ENCODE data around the gene ZMIZ1. TPM values are rescaled to one million over a fixed set of nuclear protein-coding genes. Genes with fewer than 3 reads are reported as not detected.
"Not testable (repeated sequence)": the region's sequence is repeated elsewhere in the genome, so short reads cannot be mapped to it uniquely, and the experiment has no call there.

The ZMIZ1 gene
- total and polyA plus RNA-seq, 2 donors, result 30.2 to 54.6 TPM

DNA sequence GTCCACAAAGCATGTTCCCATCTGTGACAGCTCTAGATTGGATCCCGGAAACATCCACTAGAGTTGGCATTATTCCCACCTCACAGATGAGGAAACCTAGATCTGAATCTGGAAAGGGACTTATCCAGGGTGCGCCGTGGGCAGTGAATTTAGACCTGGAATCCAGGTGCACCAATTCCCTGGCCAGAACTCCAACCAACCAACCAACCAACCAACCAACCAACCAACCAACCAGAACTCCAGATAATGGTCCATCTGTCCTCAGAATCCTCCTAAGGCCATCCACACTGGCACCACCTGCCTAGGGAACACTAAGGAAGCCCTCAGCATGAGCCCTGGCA is 42.0 kb upstream of the ZMIZ1 start:
- H3K27ac ChIP-seq (ENCODE audit: low read depth), result no peak overlapping the region
- WGBS, result 95% methylated on average over 3 of the region's 3 CpGs
- no peak for DNase-seq (ENCODE audit: extremely low spot score)
- no peak overlapping the region for H3K4me3 ChIP-seq (ENCODE audit: low read depth, low read length)
- H3K36me3 ChIP-seq (ENCODE audit: insufficient read depth), result no peaks in the 10 kb centered on the region
- H3K4me1 ChIP-seq (ENCODE audit: insufficient read depth), result no peaks in the 10 kb centered on the region

DNA sequence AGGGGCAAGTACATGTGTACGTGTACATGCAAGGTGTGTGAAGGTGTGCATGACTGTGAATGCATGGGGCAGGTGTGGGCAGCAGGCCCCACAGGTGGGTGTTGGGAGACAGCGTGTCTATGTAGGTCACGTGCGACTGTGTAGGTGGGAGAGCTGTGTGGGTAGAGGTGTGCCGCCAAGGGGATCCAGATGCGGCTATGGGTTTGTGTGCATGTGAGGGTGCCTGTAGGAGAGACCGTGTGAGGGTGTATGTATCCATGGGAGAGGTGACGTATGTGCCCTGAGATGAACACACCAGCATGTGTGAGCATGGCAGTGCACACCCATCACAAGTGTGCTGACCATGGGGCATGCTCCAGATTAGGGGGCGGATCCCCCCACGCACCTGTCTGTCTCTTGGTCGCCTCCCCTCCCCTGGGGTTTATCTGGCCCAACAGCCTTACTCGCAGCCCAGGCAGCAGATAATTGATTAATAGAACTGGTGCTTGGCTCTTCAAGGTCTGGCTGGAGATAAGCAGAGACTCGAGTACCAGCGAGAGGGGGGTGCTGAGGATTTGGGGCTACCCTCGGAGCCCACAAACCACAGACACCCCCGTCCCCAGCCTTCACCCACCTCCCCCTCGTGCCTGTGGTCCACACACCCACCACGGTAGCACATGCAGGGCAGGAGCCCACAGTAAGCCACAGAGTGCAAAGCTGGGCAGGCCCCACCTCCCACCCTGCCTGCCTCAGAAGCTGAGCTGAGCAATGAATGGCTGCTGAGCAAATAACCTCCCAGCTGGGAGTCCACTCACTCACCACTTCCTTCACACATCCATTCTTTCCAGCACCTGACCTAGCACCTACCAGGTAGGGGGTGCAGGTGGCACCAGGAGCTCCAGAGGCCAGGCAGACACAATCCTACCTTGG is 41.4 kb upstream of the ZMIZ1 start:
- Histone ChIP-seq H3K4me3 (ENCODE audit: low read depth, low read length) (no peak overlapping the region), H3K27ac (ENCODE audit: low read depth) (no peak overlapping the region), H3K36me3 (ENCODE audit: insufficient read depth) (no peaks in the 10 kb centered on the region), H3K4me1 (ENCODE audit: insufficient read depth) (no peaks in the 10 kb centered on the region)
- no peak for DNase-seq (ENCODE audit: extremely low spot score)
- 80% methylated on average over 18 of the region's 18 CpGs for WGBS

DNA sequence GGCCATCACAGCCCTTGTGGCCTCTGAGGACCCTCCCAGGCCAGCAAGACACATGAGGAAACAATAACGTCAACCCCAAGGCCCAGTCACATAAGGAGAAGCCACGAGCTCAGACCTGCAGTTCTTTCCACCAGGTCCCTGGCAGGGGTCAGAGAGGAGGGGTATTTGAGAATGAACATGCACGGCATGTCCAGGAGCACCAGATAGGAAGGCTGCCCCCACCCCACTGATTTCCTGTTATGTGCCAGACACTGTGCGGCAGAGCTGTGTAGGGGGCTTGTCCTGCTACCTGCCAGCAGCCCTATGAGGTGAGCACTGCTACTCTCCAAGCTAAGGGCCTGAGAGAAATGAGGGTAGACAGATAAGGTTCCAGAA is 40.7 kb upstream of the ZMIZ1 start:
- WGBS, result 89% methylated on average over 4 of the region's 4 CpGs
- Histone ChIP-seq H3K4me1 (ENCODE audit: insufficient read depth) (no peaks in the 10 kb centered on the region), H3K4me3 (ENCODE audit: low read depth, low read length) (no peak overlapping the region), H3K27ac (ENCODE audit: low read depth) (no peak overlapping the region), H3K36me3 (ENCODE audit: insufficient read depth) (no peaks in the 10 kb centered on the region)
- DNase-seq (ENCODE audit: extremely low spot score), result no peak

DNA sequence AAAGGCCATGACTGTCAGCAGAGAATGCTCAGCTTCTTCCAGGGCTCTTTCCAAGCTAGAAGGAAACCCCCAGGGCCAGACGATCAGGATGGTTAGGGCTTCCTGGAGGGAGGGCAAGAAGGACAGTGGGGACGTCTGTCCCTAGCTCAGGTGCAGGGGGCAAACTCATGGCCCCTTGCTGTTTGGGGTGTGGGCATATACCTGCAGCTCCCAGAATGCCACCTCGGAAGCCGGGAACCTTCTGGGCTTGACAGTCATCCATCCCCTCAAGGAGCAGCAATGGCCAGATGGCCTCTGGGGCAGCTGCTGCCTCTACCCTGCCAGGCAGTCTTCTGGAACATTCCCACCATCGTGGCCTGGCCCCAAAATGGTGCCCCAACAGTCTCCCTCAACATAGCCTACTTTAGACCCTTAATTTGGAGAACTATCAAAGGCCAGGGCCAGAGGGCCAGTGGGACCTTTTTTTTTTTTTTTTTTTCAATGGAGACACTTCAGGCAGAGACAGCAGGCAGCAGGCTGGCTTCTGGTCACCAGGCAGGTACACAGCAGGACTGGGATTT is 40.2 kb upstream of the ZMIZ1 start:
- Histone ChIP-seq H3K36me3 (ENCODE audit: insufficient read depth) (no peaks in the 10 kb centered on the region), H3K4me1 (ENCODE audit: insufficient read depth) (no peaks in the 10 kb centered on the region), H3K4me3 (ENCODE audit: low read depth, low read length) (no peak overlapping the region), H3K27ac (ENCODE audit: low read depth) (no peak overlapping the region)
- DNase-seq (ENCODE audit: extremely low spot score), result no peak
- WGBS, result 92% methylated on average over 5 of the region's 5 CpGs

DNA sequence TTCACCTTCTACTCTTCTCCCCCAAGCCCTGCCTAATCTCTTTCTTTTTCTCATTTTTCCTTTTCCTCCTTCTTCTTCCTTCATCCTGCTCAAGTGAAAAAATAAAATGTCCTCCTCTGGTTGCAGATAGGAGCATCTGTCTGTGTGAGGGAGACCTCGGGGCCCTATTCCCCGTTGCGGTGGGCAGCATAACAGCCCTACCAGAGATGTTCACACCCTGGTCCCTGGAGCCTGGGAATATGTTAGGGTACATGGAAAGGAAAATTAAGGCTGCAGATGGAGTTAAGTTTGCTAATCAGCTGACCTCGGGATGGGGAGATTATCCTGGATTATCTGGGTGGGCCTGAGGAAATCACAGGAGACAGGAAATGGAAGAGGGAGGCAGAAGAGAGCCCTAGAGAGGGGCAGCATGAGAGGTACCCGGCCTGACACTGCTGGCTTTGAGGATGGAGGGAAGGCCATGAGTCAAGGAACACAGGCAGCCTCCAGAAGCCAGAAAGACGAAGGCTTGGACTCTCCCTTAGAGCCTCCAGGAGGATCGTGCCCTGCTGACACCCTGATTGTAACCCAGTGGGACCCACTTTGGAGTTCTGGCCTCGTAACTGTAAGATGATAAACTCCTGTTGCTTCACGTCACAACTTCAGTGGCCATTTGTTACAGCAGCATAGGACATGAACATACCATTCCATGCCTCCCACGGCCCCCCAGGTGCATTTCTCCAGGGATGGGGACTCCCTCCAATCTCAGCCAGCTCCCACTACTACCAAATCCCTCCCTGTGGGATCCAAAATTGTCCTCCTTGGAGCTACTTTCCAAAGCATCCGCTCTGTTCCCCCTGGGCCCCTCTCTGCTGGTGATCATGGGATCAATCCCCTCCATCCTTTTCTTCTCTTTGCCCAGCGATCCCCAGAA is 39.0 kb upstream of the ZMIZ1 start:
- H3K36me3 ChIP-seq (ENCODE audit: insufficient read depth), result no peaks in the 10 kb centered on the region

DNA sequence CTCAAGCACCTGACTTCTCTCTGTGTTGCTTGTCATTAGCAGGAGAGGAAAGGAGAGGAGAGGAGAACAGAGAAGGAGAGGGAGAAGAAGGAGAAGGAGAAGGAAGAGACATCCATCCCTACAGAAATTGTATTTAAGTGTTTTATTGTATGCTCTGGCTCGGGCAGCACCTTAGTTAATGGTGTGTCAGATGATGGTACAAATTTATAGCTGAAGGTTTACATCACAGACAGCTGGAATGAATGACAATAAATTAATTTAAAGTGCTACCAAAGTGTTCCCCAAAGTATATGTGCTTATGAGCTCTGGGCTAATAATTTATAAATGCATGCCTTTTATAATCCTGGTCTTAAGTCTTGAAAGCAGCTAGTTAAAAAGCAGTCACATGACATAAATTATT is 38.1 kb upstream of the ZMIZ1 start:
- Histone ChIP-seq H3K4me3 (ENCODE audit: low read depth, low read length) (no peak overlapping the region), H3K27ac (ENCODE audit: low read depth) (no peak overlapping the region), H3K36me3 (ENCODE audit: insufficient read depth) (no peaks in the 10 kb centered on the region), H3K4me1 (ENCODE audit: insufficient read depth) (no peaks in the 10 kb centered on the region)
- 74% methylated on average over 1 of the region's 1 CpG for WGBS
- no peak for DNase-seq (ENCODE audit: extremely low spot score)

More for the DNA sequence above, 39.0 kb upstream of the ZMIZ1 start:
- Histone ChIP-seq H3K4me1 (ENCODE audit: insufficient read depth) (no peaks in the 10 kb centered on the region), H3K27ac (ENCODE audit: low read depth) (no peak overlapping the region), H3K4me3 (ENCODE audit: low read depth, low read length) (no peak overlapping the region)
- no peak for DNase-seq (ENCODE audit: extremely low spot score)
- WGBS, result 85% methylated on average over 12 of the region's 12 CpGs

DNA sequence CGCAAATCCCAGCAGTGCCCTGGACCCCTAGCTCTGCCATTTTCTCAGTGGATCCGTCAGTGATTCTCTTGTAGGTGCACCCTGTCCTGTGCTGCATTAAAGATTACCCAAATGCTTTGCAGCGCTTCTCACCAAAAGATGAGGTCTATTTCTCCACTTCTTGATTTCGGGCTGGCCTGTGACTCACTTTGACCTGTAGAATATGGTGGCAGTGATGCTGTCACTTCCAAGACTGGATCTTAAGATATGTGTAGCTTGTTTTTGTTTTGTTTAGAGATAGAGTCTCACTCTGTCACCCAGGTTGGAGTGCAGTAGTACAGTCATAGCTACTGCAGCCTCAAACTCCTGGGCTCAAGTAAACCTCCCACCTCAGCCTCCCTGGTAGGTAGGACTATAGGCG is 37.0 kb upstream of the ZMIZ1 start:
- no peaks in the 10 kb centered on the region for H3K4me1 ChIP-seq (ENCODE audit: insufficient read depth)
- DNase-seq (ENCODE audit: extremely low spot score), result no peak
- 98% methylated on average over 5 of the region's 5 CpGs for WGBS
- no peaks in the 10 kb centered on the region for H3K36me3 ChIP-seq (ENCODE audit: insufficient read depth)
- no peak overlapping the region for H3K27ac ChIP-seq (ENCODE audit: low read depth)
- no peak overlapping the region for H3K4me3 ChIP-seq (ENCODE audit: low read depth, low read length)

DNA sequence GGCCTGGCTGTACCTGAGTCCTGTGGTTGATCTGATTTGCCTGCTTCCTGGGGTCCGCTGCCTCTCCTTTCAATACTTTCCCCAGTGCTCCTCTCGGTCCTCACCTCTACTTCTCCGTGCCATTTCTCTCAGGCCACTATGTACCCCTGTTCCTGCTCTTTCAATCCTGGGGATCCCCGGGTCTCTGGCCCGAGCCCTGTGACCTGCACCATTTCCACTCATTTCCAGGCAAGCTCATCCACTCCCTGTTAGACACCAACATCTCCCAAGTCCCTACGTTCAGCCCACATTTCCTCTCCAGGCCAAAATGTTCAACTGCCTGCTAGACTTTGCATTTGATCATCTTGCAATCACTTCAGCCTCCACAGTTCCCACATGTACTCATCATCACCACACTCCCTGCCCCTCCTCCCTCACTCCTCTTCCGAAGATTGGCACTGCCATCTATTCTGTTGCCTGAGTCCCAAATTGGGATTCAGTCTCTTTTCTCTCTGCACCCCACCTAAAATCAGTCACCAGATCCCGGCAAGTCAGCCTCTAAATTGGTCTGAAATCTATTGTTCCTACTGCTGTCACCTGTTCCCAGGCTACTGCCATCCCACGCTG is 34.4 kb upstream of the ZMIZ1 start:
- Histone ChIP-seq H3K4me3 (ENCODE audit: low read depth, low read length) (no peak overlapping the region), H3K36me3 (ENCODE audit: insufficient read depth) (no peaks in the 10 kb centered on the region), H3K27ac (ENCODE audit: low read depth) (no peak overlapping the region), H3K4me1 (ENCODE audit: insufficient read depth) (no peaks in the 10 kb centered on the region)
- 95% methylated on average over 9 of the region's 9 CpGs for WGBS
- no peak for DNase-seq (ENCODE audit: extremely low spot score)

DNA sequence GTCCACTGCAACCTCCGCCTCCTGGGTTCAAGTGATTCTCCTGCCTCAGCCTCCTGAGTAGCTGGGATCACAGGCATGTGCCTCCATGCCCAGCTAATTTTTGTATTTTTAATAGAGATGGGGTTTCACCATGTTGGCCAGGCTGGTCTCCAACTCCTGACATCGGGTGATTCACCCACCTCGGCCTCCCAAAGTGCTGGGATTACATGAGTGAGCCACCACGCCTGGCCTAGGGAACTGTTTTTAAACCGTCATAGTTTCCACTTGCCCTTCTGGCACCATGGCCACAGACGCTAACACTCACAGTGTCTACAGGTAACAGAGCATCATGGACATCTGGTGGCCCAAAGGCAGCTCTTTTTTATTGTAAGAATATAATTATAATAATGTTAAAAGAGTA is 32.4 kb upstream of the ZMIZ1 start:
- not testable (repeated sequence) for H3K27ac ChIP-seq (ENCODE audit: low read depth); H3K4me3 ChIP-seq (ENCODE audit: low read depth, low read length); H3K36me3 ChIP-seq (ENCODE audit: insufficient read depth); H3K4me1 ChIP-seq (ENCODE audit: insufficient read depth); DNase-seq (ENCODE audit: extremely low spot score)
- 95% methylated on average over 6 of the region's 6 CpGs for WGBS

DNA sequence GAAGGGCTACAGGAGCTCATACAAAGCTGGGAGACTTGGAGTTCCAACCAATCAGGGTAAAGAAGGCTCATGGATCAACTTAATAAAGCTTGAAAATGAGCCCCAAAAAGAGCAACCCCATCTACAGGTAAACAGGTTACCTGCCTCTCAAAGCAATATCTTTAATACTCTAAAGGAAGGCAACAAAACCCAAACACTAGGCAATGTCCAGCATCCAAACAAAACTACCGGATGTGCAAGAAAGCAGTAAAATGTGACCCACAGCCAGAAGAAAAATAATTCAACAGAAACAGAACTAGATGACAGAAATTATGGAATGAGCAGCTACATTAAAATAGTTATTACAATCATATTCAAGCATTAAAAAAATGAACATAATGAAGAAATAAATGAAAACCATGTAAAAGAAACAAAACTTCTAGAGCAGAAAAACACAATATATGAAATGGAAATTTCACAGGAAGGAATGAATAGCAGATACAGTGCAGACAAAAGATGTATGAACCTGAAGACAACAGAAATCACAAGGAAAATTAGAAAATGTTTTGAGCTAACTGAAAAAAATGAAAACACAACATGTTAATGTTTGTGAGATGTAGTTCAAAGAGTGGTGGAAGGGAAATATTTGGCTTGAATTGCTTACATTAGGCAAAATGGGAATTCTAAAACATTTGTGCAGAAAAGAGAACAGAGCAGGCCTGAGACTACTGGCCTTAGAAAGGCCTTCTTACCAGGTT is 30.5 kb upstream of the ZMIZ1 start:
- no peaks in the 10 kb centered on the region for H3K36me3 ChIP-seq (ENCODE audit: insufficient read depth)
- no peaks in the 10 kb centered on the region for H3K4me1 ChIP-seq (ENCODE audit: insufficient read depth)
- H3K27ac ChIP-seq (ENCODE audit: low read depth), result no peak overlapping the region
- H3K4me3 ChIP-seq (ENCODE audit: low read depth, low read length), result no peak overlapping the region
- no peak for DNase-seq (ENCODE audit: extremely low spot score)
- WGBS, result 93% methylated on average over 1 of the region's 1 CpG

DNA sequence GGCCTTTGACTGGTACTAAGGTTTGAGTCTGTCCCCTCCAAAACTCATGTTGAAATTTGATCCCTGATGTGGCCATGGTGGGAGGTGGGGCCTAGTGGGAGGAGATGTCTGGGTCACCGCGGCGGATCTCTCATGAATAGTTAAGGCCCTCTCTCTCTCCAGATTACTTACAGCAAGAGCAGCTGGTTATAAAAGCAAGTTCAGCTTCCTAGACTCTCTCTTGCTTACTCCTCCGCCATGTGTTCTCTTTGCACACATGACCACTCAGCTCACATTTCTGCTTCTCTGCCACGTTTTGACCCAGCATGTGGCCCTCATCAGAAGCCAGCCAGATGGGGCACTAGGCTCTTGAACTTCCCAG is 29.9 kb upstream of the ZMIZ1 start:
- H3K4me3 ChIP-seq (ENCODE audit: low read depth, low read length), result no peak overlapping the region
- H3K36me3 ChIP-seq (ENCODE audit: insufficient read depth), result no peaks in the 10 kb centered on the region
- H3K4me1 ChIP-seq (ENCODE audit: insufficient read depth), result no peaks in the 10 kb centered on the region
- H3K27ac ChIP-seq (ENCODE audit: low read depth), result no peak overlapping the region
- 55% methylated on average over 5 of the region's 5 CpGs for WGBS
- DNase-seq (ENCODE audit: extremely low spot score), result no peak

DNA sequence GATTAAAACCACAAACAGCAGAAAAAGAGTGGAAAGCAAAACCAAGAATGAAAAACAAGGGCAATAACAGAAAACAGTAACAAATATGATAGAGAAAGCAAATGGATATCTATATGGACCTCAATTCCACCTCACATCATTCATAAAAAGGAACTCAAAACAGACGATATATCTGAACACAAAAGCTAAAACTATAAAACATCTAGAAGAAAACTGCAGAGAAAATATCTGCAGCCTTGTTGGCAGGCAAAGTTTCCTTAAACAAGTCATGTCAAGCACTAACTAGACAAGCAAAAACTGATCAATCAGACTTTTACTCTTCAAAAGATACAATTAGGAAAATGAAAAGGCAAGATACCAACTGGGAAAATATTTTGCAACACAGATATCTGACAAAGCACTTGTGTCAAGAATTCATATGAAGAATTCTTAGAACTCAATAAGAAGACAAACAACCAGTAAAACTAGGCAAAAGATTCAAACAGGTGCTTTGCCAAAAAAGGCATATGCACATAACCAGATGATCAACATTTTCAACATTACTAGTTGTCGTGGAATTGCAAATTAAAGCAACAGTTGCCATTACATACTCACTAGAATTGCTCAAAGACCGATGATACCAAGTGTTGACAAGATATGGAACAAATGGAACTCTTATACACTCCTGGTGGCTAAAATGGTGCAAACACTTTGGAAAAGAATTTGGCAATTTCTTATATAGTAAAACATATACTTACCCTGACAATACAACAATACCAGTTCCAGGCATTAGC is 25.9 kb upstream of the ZMIZ1 start:
- no peak overlapping the region for H3K27ac ChIP-seq (ENCODE audit: low read depth)
- 60% methylated on average over 3 of the region's 3 CpGs for WGBS
- no peak overlapping the region for H3K4me3 ChIP-seq (ENCODE audit: low read depth, low read length)
- no peaks in the 10 kb centered on the region for H3K4me1 ChIP-seq (ENCODE audit: insufficient read depth)
- DNase-seq (ENCODE audit: extremely low spot score), result no peak
- no peaks in the 10 kb centered on the region for H3K36me3 ChIP-seq (ENCODE audit: insufficient read depth)
